ENCODE results near the gene WDR81.
A peak's percentile ranks its signal among the peaks of the same experiment; 100 is the strongest.

GRCh38 chr17:1716076-1716911 is 8.2 kb upstream of the WDR81 start:
- TF ChIP-seq CTCF (IDR thresholded peaks at IDR 0.05) (peak in 1 of 3 experiments; percentile 27), EP300 (IDR thresholded peaks at IDR 0.05) (peak; percentile 23)
